Measurements from ENCODE around the gene PRSS38.

The PRSS38 gene

GRCh38 chr1:227773558-227773957, 41.9 kb upstream of the PRSS38 start:
- Histone ChIP-seq H3K36me3 (replicated peaks; ENCODE audit: low read depth, low read length) (peaks cover 72% of the 10 kb centered on the region), H3K27me3 (ENCODE audit: low read depth, low read length) (no peaks in the 10 kb centered on the region), H3K27ac (ENCODE audit: low read length) (no peak overlapping the region), H3K4me2 (ENCODE audit: low read length) (no peak overlapping the region), H3K4me1 (ENCODE audit: low read length) (no peaks in the 10 kb centered on the region), H2AFZ (ENCODE audit: low read depth, low read length) (no peak overlapping the region), H3K9me3 (ENCODE audit: insufficient read depth, low read length) (no peaks in the 10 kb centered on the region), H3K79me2 (ENCODE audit: low read length) (peaks cover 7% of the 10 kb centered on the region; the same call in 1 of the 2 replicates), H3K9ac (ENCODE audit: low read length) (no peak overlapping the region), H4K20me1 (ENCODE audit: insufficient read depth, low read length) (peaks cover 10% of the 10 kb centered on the region; the same call in 1 of the 2 replicates), H3K4me3 (ENCODE audit: low read length) (no peak overlapping the region)
- no peak for TF ChIP-seq CTCF (IDR thresholded peaks at IDR 0.05; ENCODE audit: low read depth, low read length)

- Histone ChIP-seq H3K4me1 (ENCODE audit: low read length) (no peaks in the 10 kb centered on the region), H3K27ac (ENCODE audit: low read length) (no peak overlapping the region), H3K4me3 (ENCODE audit: low read length) (no peak overlapping the region), H4K20me1 (ENCODE audit: insufficient read depth, low read length) (peaks cover 10% of the 10 kb centered on the region; the same call in 1 of the 2 replicates), H2AFZ (ENCODE audit: low read depth, low read length) (no peak overlapping the region), H3K79me2 (ENCODE audit: low read length) (peaks cover 7% of the 10 kb centered on the region; the same call in 1 of the 2 replicates), H3K9me3 (ENCODE audit: insufficient read depth, low read length) (no peaks in the 10 kb centered on the region), H3K4me2 (ENCODE audit: low read length) (no peak overlapping the region), H3K27me3 (ENCODE audit: low read depth, low read length) (no peaks in the 10 kb centered on the region), H3K9ac (ENCODE audit: low read length) (no peak overlapping the region), H3K36me3 (replicated peaks; ENCODE audit: low read depth, low read length) (peaks cover 69% of the 10 kb centered on the region)
- no peak for TF ChIP-seq CTCF (IDR thresholded peaks at IDR 0.05; ENCODE audit: low read depth, low read length)
- TF ChIP-seq EZH2phosphoT487 (IDR thresholded peaks at IDR 0.05; ENCODE audit: low read depth): no peak
These were observed 41.3 kb upstream of the PRSS38 start for GRCh38 chr1:227774051-227774731.

DNA sequence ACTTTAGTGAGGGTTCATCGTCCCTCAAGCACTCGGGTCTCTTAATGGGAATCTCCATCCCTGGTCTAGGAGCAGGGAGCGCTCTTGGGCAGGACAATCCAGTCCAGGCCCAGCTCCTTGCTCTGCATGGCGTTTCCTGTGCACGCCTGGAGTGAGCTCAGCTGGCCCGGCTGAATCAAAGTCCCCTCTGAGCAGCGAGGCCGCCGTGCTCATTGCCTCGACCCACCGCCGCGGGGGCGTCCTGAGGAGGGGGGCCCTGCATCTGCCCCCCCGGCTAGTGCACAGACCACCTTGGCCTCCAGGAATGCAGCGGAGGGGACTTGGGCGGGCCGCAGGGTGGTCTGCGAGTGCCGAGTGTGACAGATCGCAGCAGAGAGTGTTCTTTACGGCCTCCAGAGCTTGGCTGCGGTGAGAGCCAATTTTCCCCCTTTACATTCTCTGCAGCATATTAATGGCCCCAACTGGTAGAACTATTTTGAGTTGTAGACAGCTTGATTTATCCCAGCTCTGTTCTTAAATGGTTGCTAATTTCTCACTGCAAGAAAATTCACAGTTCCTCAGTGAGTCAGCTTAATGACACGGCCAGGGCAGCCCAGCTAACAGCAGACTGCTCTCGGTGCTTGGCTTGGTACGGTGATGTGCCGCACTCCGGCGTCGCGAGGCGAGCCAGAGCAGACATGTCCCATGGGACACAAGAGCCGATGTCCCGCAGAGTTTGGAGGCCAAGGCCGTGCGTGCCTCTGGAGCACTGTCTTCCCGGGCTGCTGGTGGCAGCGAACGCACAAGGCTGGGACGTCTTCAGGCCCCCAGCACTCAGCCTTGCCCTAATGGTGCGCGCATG, 40.4 kb upstream of the PRSS38 start:
- Histone ChIP-seq H2AFZ (ENCODE audit: low read depth, low read length) (no peak overlapping the region), H4K20me1 (ENCODE audit: insufficient read depth, low read length) (peaks cover 10% of the 10 kb centered on the region; the same call in 1 of the 2 replicates), H3K27ac (ENCODE audit: low read length) (no peak overlapping the region), H3K4me1 (ENCODE audit: low read length) (no peaks in the 10 kb centered on the region), H3K36me3 (replicated peaks; ENCODE audit: low read depth, low read length) (peaks cover 60% of the 10 kb centered on the region), H3K4me3 (ENCODE audit: low read length) (no peak overlapping the region), H3K9ac (ENCODE audit: low read length) (no peak overlapping the region), H3K79me2 (ENCODE audit: low read length) (peaks cover 7% of the 10 kb centered on the region; the same call in 1 of the 2 replicates), H3K27me3 (ENCODE audit: low read depth, low read length) (no peaks in the 10 kb centered on the region), H3K9me3 (ENCODE audit: insufficient read depth, low read length) (no peaks in the 10 kb centered on the region), H3K4me2 (ENCODE audit: low read length) (no peak overlapping the region)
- TF ChIP-seq CTCF (IDR thresholded peaks at IDR 0.05; ENCODE audit: low read depth, low read length): no peak
- TF ChIP-seq EZH2phosphoT487 (IDR thresholded peaks at IDR 0.05; ENCODE audit: low read depth): no peak

DNA sequence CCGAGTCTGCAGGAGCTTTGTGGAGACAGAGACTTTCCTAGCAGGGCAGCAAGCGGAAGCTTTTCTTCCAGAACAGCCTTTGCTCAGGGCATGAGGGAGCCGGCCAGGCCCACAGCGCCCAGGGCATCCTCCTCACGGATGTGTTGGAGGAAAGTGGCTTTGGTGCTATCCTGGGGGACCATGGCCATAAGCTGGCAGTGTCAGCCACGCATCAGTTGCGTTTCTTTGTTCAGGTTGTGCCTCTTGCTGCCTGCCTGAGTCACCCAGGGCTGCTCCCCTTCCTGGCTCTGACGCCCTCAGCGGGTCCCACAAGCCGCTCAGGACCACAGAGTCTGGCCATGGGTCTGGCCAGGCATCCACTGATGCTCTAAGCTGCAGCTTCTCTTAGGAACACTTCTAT, 39.6 kb upstream of the PRSS38 start:
- Histone ChIP-seq H3K27me3 (ENCODE audit: low read depth, low read length) (no peaks in the 10 kb centered on the region), H3K9ac (ENCODE audit: low read length) (no peak overlapping the region), H3K4me2 (ENCODE audit: low read length) (no peak overlapping the region), H3K4me3 (ENCODE audit: low read length) (no peak overlapping the region), H3K4me1 (ENCODE audit: low read length) (no peaks in the 10 kb centered on the region), H2AFZ (ENCODE audit: low read depth, low read length) (no peak overlapping the region), H3K36me3 (replicated peaks; ENCODE audit: low read depth, low read length) (peaks cover 55% of the 10 kb centered on the region), H3K79me2 (ENCODE audit: low read length) (0 out of 2 replicates have a peak, but pooled peaks cover 3% of the 10 kb centered on the region), H3K27ac (ENCODE audit: low read length) (no peak overlapping the region), H3K9me3 (ENCODE audit: insufficient read depth, low read length) (no peaks in the 10 kb centered on the region), H4K20me1 (ENCODE audit: insufficient read depth, low read length) (peaks cover 5% of the 10 kb centered on the region; the same call in 1 of the 2 replicates)
- TF ChIP-seq CTCF (IDR thresholded peaks at IDR 0.05; ENCODE audit: low read depth, low read length) (no peak), EZH2phosphoT487 (IDR thresholded peaks at IDR 0.05; ENCODE audit: low read depth) (no peak)

Data from OCI-LY3 (cell line).